ENCODE results near the gene AKR1C1. TPM values are rescaled to one million over a fixed set of nuclear protein-coding genes. Genes with fewer than 3 reads are reported as not detected.
"Not testable (repeated sequence)": the region's sequence is repeated elsewhere in the genome, so short reads cannot be mapped to it uniquely, and the experiment has no call there.

AKR1C1 gene
- 54.5 TPM for total RNA-seq
- long read RNA-seq, full-length matches to known transcripts, result 7 of 20 reads
- long read RNA-seq, partial matches to known transcripts, result 10 of 20 reads
- long read RNA-seq, other reads (novel, unspliced or antisense), result 3 of 20 reads

- peak within 1 kb of the TSS; percentile 35 for H3K4me3 ChIP-seq
- H3K9me3 ChIP-seq; intact Hi-C loops (cut with DNase I); H3K27ac ChIP-seq; DNase-seq; H3K36me3 ChIP-seq; H3K4me1 ChIP-seq; H3K27me3 ChIP-seq (ENCODE audit: low read depth): not testable (repeated sequence)
- ATAC-seq, result peak; percentile 96 to 98
Observed at GRCh38 chr10:4962876-4963814, at the start of gene AKR1C1. Gene AKR1C1 (plus strand): TSS chr10:4963415. CDS start chr10:4963445, 30 bp downstream.

DNA sequence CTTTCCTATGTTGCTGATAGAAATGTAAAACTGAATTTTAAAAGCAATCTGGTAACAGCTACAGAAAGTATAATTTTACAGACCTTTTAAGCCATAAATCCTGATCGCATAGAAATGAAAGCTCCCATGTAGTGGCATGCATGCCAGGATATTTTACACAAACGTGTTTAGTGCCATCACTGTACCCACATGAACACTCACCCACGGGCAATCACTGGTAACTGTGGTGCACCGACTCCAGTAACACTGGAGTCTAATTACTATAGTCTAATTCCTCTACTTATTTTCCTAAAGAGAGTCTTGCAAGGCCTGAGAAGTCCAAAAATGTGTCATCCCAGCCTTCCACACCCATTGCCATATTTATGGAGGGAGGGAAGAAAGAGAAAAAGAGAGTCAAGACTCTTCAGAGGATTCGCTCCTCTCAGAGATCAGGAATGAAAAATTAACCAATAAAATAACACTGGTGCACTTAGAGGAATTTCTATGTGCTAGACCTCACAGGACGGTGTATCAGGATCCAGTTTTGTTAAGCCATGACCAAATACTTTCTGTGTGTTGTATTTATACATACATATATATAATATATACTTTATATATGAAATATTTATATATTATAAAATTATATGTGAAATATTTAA, 48.9 kb upstream of the AKR1C1 start:
- Histone ChIP-seq H3K27me3 (ENCODE audit: low read depth) (no peaks in the 10 kb centered on the region), H3K27ac (no peak overlapping the region), H3K36me3 (no peaks in the 10 kb centered on the region), H3K9me3 (no peaks in the 10 kb centered on the region), H3K4me3 (no peak overlapping the region), H3K4me1 (no peaks in the 10 kb centered on the region)
- ATAC-seq, result no peak
- no peak for DNase-seq
- TF ChIP-seq CTCF (IDR thresholded peaks at IDR 0.05), result no peak
- intact Hi-C loops (cut with DNase I), result no loop called here

DNA sequence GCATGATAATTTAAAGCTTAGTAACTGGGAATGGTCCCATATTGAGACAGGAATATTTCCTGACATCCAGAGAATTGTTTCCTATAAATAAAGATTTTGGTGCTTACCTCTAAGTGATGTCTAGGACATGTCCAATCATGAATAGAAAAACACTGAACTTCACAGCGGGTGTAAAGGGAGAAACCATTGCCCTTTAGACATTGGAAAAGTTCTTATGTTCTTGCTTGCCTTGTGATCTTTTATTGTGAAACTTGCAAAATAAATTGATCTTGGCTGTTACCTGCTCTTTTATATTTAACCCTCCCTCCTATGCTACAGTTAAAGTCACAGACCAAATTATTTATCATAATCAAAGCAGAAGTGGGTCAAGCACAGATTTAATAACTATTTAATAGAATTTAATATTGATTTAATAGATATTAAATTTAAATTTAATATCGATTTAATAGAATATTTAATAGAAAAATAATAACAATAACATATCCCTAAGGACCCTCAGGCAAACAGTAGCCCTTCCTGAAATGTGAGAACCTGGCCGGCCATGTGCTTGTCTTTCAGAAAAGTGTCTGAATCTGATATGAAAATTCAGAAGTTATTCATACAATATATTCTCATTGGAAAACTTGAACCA, 47.0 kb upstream of the AKR1C1 start:
- Histone ChIP-seq H3K27ac (no peak overlapping the region), H3K4me1 (no peaks in the 10 kb centered on the region), H3K36me3 (no peaks in the 10 kb centered on the region), H3K9me3 (no peaks in the 10 kb centered on the region), H3K4me3 (no peak overlapping the region), H3K27me3 (ENCODE audit: low read depth) (no peaks in the 10 kb centered on the region)
- no peak for TF ChIP-seq CTCF (IDR thresholded peaks at IDR 0.05)
- intact Hi-C loops (cut with DNase I), result no loop called here
- no peak for DNase-seq
- no peak for ATAC-seq

GRCh38 chr10:4918236-4918635, 45.0 kb upstream of the AKR1C1 start:
- Histone ChIP-seq H3K36me3 (no peaks in the 10 kb centered on the region), H3K27me3 (ENCODE audit: low read depth) (no peaks in the 10 kb centered on the region), H3K4me3 (no peak overlapping the region), H3K27ac (no peak overlapping the region), H3K4me1 (no peaks in the 10 kb centered on the region), H3K9me3 (no peaks in the 10 kb centered on the region)
- DNase-seq (no peak), ATAC-seq (no peak)
- no peak for TF ChIP-seq CTCF (IDR thresholded peaks at IDR 0.05)
- intact Hi-C loops (cut with DNase I), result no loop called here

DNA sequence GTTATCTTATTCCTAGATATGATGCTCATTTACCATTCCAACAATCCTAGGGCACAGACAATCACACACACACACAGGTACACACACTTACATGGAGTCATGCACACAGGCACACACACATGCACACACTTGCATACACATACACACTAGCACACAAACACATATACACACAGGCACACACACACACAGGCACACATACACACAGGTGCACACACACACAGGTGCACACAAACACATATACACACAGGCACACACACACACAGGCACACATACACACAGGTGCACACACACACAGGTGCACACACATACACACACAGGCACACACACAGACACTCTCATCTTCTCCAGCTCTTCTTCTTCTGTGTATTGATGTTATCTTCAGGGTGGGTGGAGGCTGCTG, 38.7 kb upstream of the AKR1C1 start:
- peaks cover 11% of the 10 kb centered on the region for H3K9me3 ChIP-seq
- DNase-seq; intact Hi-C loops (cut with DNase I); H3K4me1 ChIP-seq; ATAC-seq; H3K36me3 ChIP-seq; H3K27ac ChIP-seq; H3K27me3 ChIP-seq (ENCODE audit: low read depth); H3K4me3 ChIP-seq: not testable (repeated sequence)

DNA sequence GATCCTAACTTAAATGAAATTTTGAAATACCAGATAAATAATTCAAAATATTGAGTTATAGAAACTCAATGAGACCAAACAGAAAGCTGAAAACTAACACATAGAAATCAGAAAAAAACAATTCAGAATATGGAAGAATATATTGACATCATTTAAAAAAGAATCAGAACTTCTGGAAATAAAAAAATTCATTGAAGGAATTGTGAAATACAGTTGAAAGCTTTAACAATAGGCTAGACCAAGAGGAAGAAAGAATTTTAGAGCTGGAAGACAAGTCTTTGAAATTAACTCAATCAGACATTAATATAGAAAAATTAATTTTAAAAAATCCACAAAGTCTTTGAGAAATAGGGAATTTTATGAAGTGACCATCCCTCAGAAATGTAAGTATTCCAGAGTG, 36.8 kb upstream of the AKR1C1 start:
- no peaks in the 10 kb centered on the region for H3K36me3 ChIP-seq
- peaks cover 13% of the 10 kb centered on the region for H3K9me3 ChIP-seq
- no peaks in the 10 kb centered on the region for H3K27me3 ChIP-seq (ENCODE audit: low read depth)
- H3K4me1 ChIP-seq, result no peaks in the 10 kb centered on the region
- ATAC-seq (no peak), DNase-seq (no peak)
- TF ChIP-seq CTCF (IDR thresholded peaks at IDR 0.05), result no peak
- intact Hi-C loops (cut with DNase I), result no loop called here
- H3K27ac ChIP-seq, result no peak overlapping the region
- H3K4me3 ChIP-seq, result no peak overlapping the region

Measured in lower lobe of right lung (tissue), 2 donors.